NCI-H524 (cell line): ENCODE measurements around the gene LRP1B.
"Not testable (repeated sequence)": the region's sequence is repeated elsewhere in the genome, so short reads cannot be mapped to it uniquely, and the experiment has no call there.

Experiments used
- DNase-seq, 2 experiments: peaks; one replicate each; lab custom pipeline; 2025; lab: John Stamatoyannopoulos, UW

The LRP1B gene

GRCh38 chr2:141306368-141306767 lies 824.4 kb downstream of the LRP1B start:
- DNase-seq: no peak

- no peak for DNase-seq
Measured at GRCh38 chr2:141301551-141301950, 829.3 kb downstream of the LRP1B start.

GRCh38 chr2:141280037-141280436 lies 850.8 kb downstream of the LRP1B start:
- no peak for DNase-seq

- DNase-seq: no peak
Measured at GRCh38 chr2:141271346-141271745, 859.5 kb downstream of the LRP1B start.

- no peak for DNase-seq
Measured at GRCh38 chr2:141264848-141265247, 866.0 kb downstream of the LRP1B start.

- peak in 1 of 2 experiments; percentile 10 for DNase-seq
Measured at GRCh38 chr2:141260911-141261310, 869.9 kb downstream of the LRP1B start.

GRCh38 chr2:141259683-141260082 lies 871.1 kb downstream of the LRP1B start:
- DNase-seq: no peak

GRCh38 chr2:141242008-141242407 lies 888.8 kb downstream of the LRP1B start:
- no peak for DNase-seq

- no peak for DNase-seq
Measured at GRCh38 chr2:141226560-141226959, 904.3 kb downstream of the LRP1B start.

GRCh38 chr2:141207036-141207385 lies 923.8 kb downstream of the LRP1B start:
- no peak for DNase-seq

- DNase-seq: no peak
Measured at GRCh38 chr2:141201016-141201565, 929.7 kb downstream of the LRP1B start.

GRCh38 chr2:141200191-141200590 lies 930.6 kb downstream of the LRP1B start:
- no peak for DNase-seq

GRCh38 chr2:141199711-141200110 lies 931.1 kb downstream of the LRP1B start:
- no peak for DNase-seq

GRCh38 chr2:141195087-141195486 lies 935.7 kb downstream of the LRP1B start:
- DNase-seq: peak in 1 of 2 experiments; percentile 29

- DNase-seq: peak; percentile 63 to 95
Measured at GRCh38 chr2:141187075-141187439, 943.8 kb downstream of the LRP1B start.

GRCh38 chr2:141186413-141187074 lies 944.3 kb downstream of the LRP1B start:
- DNase-seq: no peak

- DNase-seq: no peak
Measured at GRCh38 chr2:141182246-141182645, 948.6 kb downstream of the LRP1B start.

GRCh38 chr2:141169117-141169516 lies 961.7 kb downstream of the LRP1B start:
- DNase-seq: not testable (repeated sequence)

GRCh38 chr2:141162314-141162713 lies 968.5 kb downstream of the LRP1B start:
- DNase-seq: no peak

- no peak for DNase-seq
Measured at GRCh38 chr2:141151611-141152286, 979.1 kb downstream of the LRP1B start.

- DNase-seq: peak; percentile 37 to 78
Measured at GRCh38 chr2:141142025-141142424, 988.8 kb downstream of the LRP1B start.

- DNase-seq: no peak
Measured at GRCh38 chr2:141137122-141137693, 993.6 kb downstream of the LRP1B start.

- DNase-seq: no peak
Measured at GRCh38 chr2:141133883-141134282, 996.9 kb downstream of the LRP1B start.
